SJSA1 (cell line): ENCODE measurements around the gene RETN. TPM values are rescaled to one million over a fixed set of nuclear protein-coding genes. Genes with fewer than 3 reads are reported as not detected.

Experiments
- DNase-seq, 2 experiments: peaks; one replicate each; pipeline ENCODE4 v3.0.0-alpha.2; 2015 to 2020; ENCODE audit warnings: low spot score in 2 of 2, low read depth in 1 of 2
- H3K27ac ChIP-seq: fragments of 250-450 bp; sonication (Bioruptor Pico); 2 replicates; pipeline ENCODE4 v1.5.1; 2020; ENCODE audit warnings: mild to moderate bottlenecking, moderate library complexity
- H3K27me3 ChIP-seq: fragments of 250-450 bp; sonication (Bioruptor Pico); replicated peaks from 2 replicates; pipeline ENCODE4 v1.5.1; 2020; ENCODE audit warnings: mild to moderate bottlenecking, moderate library complexity
- H3K36me3 ChIP-seq: fragments of 250-450 bp; sonication (Bioruptor Pico); 2 replicates; pipeline ENCODE4 v1.5.1; 2020; ENCODE audit warnings: mild to moderate bottlenecking
- H3K4me1 ChIP-seq: fragments of 250-450 bp; sonication (Bioruptor Pico); replicated peaks from 2 replicates; pipeline ENCODE4 v1.6.1; 2021; ENCODE audit warnings: mild to moderate bottlenecking
- H3K4me3 ChIP-seq: fragments of 250-450 bp; sonication (Bioruptor Pico); 2 replicates; pipeline ENCODE4 v1.5.1; 2020; ENCODE audit warnings: mild to moderate bottlenecking
- H3K9me3 ChIP-seq: fragments of 250-450 bp; sonication (Bioruptor Pico); replicated peaks from 2 replicates; pipeline ENCODE4 v1.5.1; 2020; ENCODE audit warnings: mild to moderate bottlenecking
- total RNA-seq: library from RNA; depleted of rRNA; stranded (reverse); fragments of >200 nt; shearing (Covaris generic); gene quantifications from 2 replicates; pipeline ENCODE4 v1.2.3, GENCODE V29; 2014

Gene RETN
- total RNA-seq, 1 experiment from 2014 or later = not detected

- H3K27me3 ChIP-seq = 0 out of 2 replicates have a peak, but pooled peaks cover 1% of the 10 kb centered on the region
These were observed 23.7 kb downstream of the RETN start for GRCh38 chr19:7692417-7693088.

GRCh38 chr19:7694499-7694898 lies 25.6 kb downstream of the RETN start:
- H3K36me3 ChIP-seq = no peaks in the 10 kb centered on the region

More at GRCh38 chr19:7692417-7693088, 23.7 kb downstream of the RETN start:
- H3K4me1 ChIP-seq = no peaks in the 10 kb centered on the region
- H3K36me3 ChIP-seq = no peaks in the 10 kb centered on the region
- H3K9me3 ChIP-seq = no peaks in the 10 kb centered on the region
- no peak overlapping the region for H3K4me3 ChIP-seq
- DNase-seq = no peak
- H3K27ac ChIP-seq = no peak overlapping the region

GRCh38 chr19:7697721-7698287 lies 29.0 kb downstream of the RETN start:
- Histone ChIP-seq H3K27ac (no peak overlapping the region), H3K4me3 (no peak overlapping the region), H3K36me3 (no peaks in the 10 kb centered on the region), H3K27me3 (peaks cover 5% of the 10 kb centered on the region; the same call in 1 of the 2 replicates), H3K4me1 (no peaks in the 10 kb centered on the region), H3K9me3 (no peaks in the 10 kb centered on the region)
- DNase-seq = no peak

More at GRCh38 chr19:7694499-7694898, 25.6 kb downstream of the RETN start:
- Histone ChIP-seq H3K9me3 (no peaks in the 10 kb centered on the region), H3K27me3 (peaks cover 5% of the 10 kb centered on the region; the same call in 1 of the 2 replicates), H3K27ac (no peak overlapping the region), H3K4me3 (no peak overlapping the region), H3K4me1 (no peaks in the 10 kb centered on the region)
- no peak for DNase-seq

- Histone ChIP-seq H3K27me3 (peaks cover 5% of the 10 kb centered on the region; the same call in 1 of the 2 replicates), H3K4me1 (no peaks in the 10 kb centered on the region), H3K4me3 (no peak overlapping the region), H3K36me3 (no peaks in the 10 kb centered on the region), H3K9me3 (no peaks in the 10 kb centered on the region), H3K27ac (no peak overlapping the region)
- no peak for DNase-seq
These were observed 29.7 kb downstream of the RETN start for GRCh38 chr19:7698583-7698982.

GRCh38 chr19:7699003-7699402 lies 30.2 kb downstream of the RETN start:
- Histone ChIP-seq H3K36me3 (no peaks in the 10 kb centered on the region), H3K27me3 (peaks cover 5% of the 10 kb centered on the region; the same call in 1 of the 2 replicates), H3K4me1 (no peaks in the 10 kb centered on the region), H3K27ac (no peak overlapping the region), H3K9me3 (no peaks in the 10 kb centered on the region), H3K4me3 (no peak overlapping the region)
- no peak for DNase-seq

GRCh38 chr19:7699417-7700401 lies 30.9 kb downstream of the RETN start:
- DNase-seq = no peak
- no peaks in the 10 kb centered on the region for H3K9me3 ChIP-seq
- no peaks in the 10 kb centered on the region for H3K4me1 ChIP-seq
- no peaks in the 10 kb centered on the region for H3K36me3 ChIP-seq
- H3K27ac ChIP-seq = no peak overlapping the region
- no peak overlapping the region for H3K4me3 ChIP-seq
- peaks cover 5% of the 10 kb centered on the region; the same call in 1 of the 2 replicates for H3K27me3 ChIP-seq

GRCh38 chr19:7701049-7701653 lies 32.3 kb downstream of the RETN start:
- Histone ChIP-seq H3K27me3 (peaks cover 5% of the 10 kb centered on the region; the same call in 1 of the 2 replicates), H3K36me3 (no peaks in the 10 kb centered on the region), H3K9me3 (no peaks in the 10 kb centered on the region), H3K27ac (no peak overlapping the region), H3K4me1 (no peaks in the 10 kb centered on the region), H3K4me3 (no peak overlapping the region)
- DNase-seq = no peak

- no peaks in the 10 kb centered on the region for H3K4me1 ChIP-seq
- no peaks in the 10 kb centered on the region for H3K36me3 ChIP-seq
- peaks cover 5% of the 10 kb centered on the region; the same call in 1 of the 2 replicates for H3K27me3 ChIP-seq
- no peaks in the 10 kb centered on the region for H3K9me3 ChIP-seq
- no peak for DNase-seq
- H3K27ac ChIP-seq = no peak within 1 kb of the TSS
- H3K4me3 ChIP-seq = no peak within 1 kb of the TSS
These were observed 33.0 kb downstream of the RETN start, which contains the start of gene FCER2 for GRCh38 chr19:7701654-7702457. TSS of gene FCER2 (minus strand) at chr19:7702131. CDS start at chr19:7699760, 2,371 bp downstream.

- Histone ChIP-seq H3K27ac (no peak overlapping the region), H3K36me3 (no peaks in the 10 kb centered on the region), H3K4me1 (no peaks in the 10 kb centered on the region), H3K4me3 (no peak overlapping the region), H3K9me3 (no peaks in the 10 kb centered on the region), H3K27me3 (no peaks in the 10 kb centered on the region; the same call in 1 of the 2 replicates)
- DNase-seq = no peak
These were observed 34.5 kb downstream of the RETN start for GRCh38 chr19:7703332-7703731.

GRCh38 chr19:7704280-7705060 lies 35.6 kb downstream of the RETN start:
- no peak overlapping the region for H3K27ac ChIP-seq
- no peak for DNase-seq
- H3K4me1 ChIP-seq = no peaks in the 10 kb centered on the region
- H3K9me3 ChIP-seq = no peaks in the 10 kb centered on the region
- H3K36me3 ChIP-seq = no peaks in the 10 kb centered on the region
- no peak overlapping the region for H3K4me3 ChIP-seq
- peaks cover 3% of the 10 kb centered on the region; the same call in 1 of the 2 replicates for H3K27me3 ChIP-seq

- DNase-seq = no peak
- H3K36me3 ChIP-seq = no peaks in the 10 kb centered on the region
- H3K27me3 ChIP-seq = peaks cover 11% of the 10 kb centered on the region; the same call in 1 of the 2 replicates
- H3K4me3 ChIP-seq = no peak overlapping the region
- no peaks in the 10 kb centered on the region for H3K4me1 ChIP-seq
- no peaks in the 10 kb centered on the region for H3K9me3 ChIP-seq
- H3K27ac ChIP-seq = no peak overlapping the region
These were observed 36.7 kb downstream of the RETN start for GRCh38 chr19:7705387-7706187.
